Measurements from ENCODE around the gene MYO1B. TPM values are rescaled to one million over a fixed set of nuclear protein-coding genes. Genes with fewer than 3 reads are reported as not detected.

Gene MYO1B
- total RNA-seq, 3 donors from 2014 or later = 35.1 to 64.8 (median 54.6) TPM

- ATAC-seq = no peak
- TF ChIP-seq, protein P1, sequence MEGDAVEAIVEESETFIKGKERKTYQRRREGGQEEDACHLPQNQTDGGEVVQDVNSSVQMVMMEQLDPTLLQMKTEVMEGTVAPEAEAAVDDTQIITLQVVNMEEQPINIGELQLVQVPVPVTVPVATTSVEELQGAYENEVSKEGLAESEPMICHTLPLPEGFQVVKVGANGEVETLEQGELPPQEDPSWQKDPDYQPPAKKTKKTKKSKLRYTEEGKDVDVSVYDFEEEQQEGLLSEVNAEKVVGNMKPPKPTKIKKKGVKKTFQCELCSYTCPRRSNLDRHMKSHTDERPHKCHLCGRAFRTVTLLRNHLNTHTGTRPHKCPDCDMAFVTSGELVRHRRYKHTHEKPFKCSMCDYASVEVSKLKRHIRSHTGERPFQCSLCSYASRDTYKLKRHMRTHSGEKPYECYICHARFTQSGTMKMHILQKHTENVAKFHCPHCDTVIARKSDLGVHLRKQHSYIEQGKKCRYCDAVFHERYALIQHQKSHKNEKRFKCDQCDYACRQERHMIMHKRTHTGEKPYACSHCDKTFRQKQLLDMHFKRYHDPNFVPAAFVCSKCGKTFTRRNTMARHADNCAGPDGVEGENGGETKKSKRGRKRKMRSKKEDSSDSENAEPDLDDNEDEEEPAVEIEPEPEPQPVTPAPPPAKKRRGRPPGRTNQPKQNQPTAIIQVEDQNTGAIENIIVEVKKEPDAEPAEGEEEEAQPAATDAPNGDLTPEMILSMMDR (IDR thresholded peaks at IDR 0.05) = no peak
- Histone ChIP-seq H3K4me1 (ENCODE audit: low read depth) (no peaks in the 10 kb centered on the region), H3K4me3 (no peak overlapping the region), H3K9me3 (no peaks in the 10 kb centered on the region), H3K36me3 (ENCODE audit: low read depth) (no peaks in the 10 kb centered on the region)
- intact Hi-C loops (cut with DNase I, micrococcal nuclease) = no loop called here
- DNase-seq = no peak
These were observed 21.0 kb downstream of the MYO1B start for GRCh38 chr2:191266201-191266600.

- TF ChIP-seq, protein P1 (IDR thresholded peaks at IDR 0.05) = no peak
- DNase-seq = no peak
- intact Hi-C loops (cut with DNase I, micrococcal nuclease) = no loop called here
- Histone ChIP-seq H3K36me3 (ENCODE audit: low read depth) (no peaks in the 10 kb centered on the region), H3K4me3 (no peak overlapping the region), H3K9me3 (no peaks in the 10 kb centered on the region), H3K4me1 (ENCODE audit: low read depth) (no peaks in the 10 kb centered on the region)
- ATAC-seq = no peak
These were observed 23.4 kb downstream of the MYO1B start for GRCh38 chr2:191268596-191268995.

GRCh38 chr2:191270306-191271161, 25.3 kb downstream of the MYO1B start:
- Histone ChIP-seq H3K36me3 (ENCODE audit: low read depth) (no peaks in the 10 kb centered on the region), H3K9me3 (no peaks in the 10 kb centered on the region), H3K4me1 (ENCODE audit: low read depth) (no peaks in the 10 kb centered on the region), H3K4me3 (no peak overlapping the region)
- DNase-seq (no peak), ATAC-seq (no peak)
- intact Hi-C loops (cut with DNase I, micrococcal nuclease) = no loop called here
- TF ChIP-seq, protein P1 (IDR thresholded peaks at IDR 0.05) = no peak

DNA sequence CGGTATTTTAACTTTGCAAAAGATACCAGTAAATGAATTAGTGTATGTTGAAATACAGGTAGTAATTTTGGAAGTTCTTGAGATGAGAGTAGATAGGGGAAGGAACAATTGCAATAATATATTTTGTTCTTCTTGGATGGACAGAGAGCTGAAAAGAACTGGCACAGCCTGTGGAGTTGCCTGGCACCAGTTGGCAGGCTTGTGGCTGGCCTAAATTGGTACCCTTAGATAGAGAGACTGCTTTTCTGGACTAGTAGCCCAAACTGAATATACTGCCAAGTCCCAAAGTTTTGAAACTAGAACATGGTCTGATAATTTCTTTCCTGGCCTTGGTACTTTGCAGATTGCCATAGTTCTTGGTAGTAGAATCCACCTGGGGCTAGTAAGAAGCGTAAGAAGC, 26.9 kb downstream of the MYO1B start:
- H3K36me3 ChIP-seq (ENCODE audit: low read depth) = no peaks in the 10 kb centered on the region
- DNase-seq (no peak), ATAC-seq (no peak)
- intact Hi-C loops (cut with DNase I, micrococcal nuclease) = no loop called here
- TF ChIP-seq, protein P1 (IDR thresholded peaks at IDR 0.05) = no peak
- H3K4me1 ChIP-seq (ENCODE audit: low read depth) = no peaks in the 10 kb centered on the region
- H3K4me3 ChIP-seq = no peak overlapping the region
- H3K9me3 ChIP-seq = no peaks in the 10 kb centered on the region

GRCh38 chr2:191274413-191274815, 29.2 kb downstream of the MYO1B start:
- DNase-seq = no peak
- peak; percentile 55 for ATAC-seq
- intact Hi-C loops (cut with DNase I, micrococcal nuclease) = no loop called here
- no peaks in the 10 kb centered on the region for H3K4me1 ChIP-seq (ENCODE audit: low read depth)
- no peaks in the 10 kb centered on the region for H3K36me3 ChIP-seq (ENCODE audit: low read depth)
- TF ChIP-seq, protein P1 (IDR thresholded peaks at IDR 0.05) = no peak
- no peaks in the 10 kb centered on the region for H3K9me3 ChIP-seq
- H3K4me3 ChIP-seq = no peak overlapping the region

Measured in mucosa of descending colon (tissue), 3 donors.